Brain microvascular endothelial cell (primary cell): ENCODE measurements around the gene HESX1.

Source experiments
- DNase-seq: peaks from one replicate; pipeline ENCODE4 v3.0.0-alpha.2; 2020
- H3K27ac ChIP-seq: fragments of 250-450 bp; sonication (Bioruptor Pico); 2 replicates; pipeline ENCODE4 v1.5.1; 2020; ENCODE audit warnings: mild to moderate bottlenecking, moderate library complexity
- H3K27me3 ChIP-seq: fragments of 250-450 bp; sonication (Bioruptor Pico); replicated peaks from 2 replicates; pipeline ENCODE4 v1.5.1; 2020; ENCODE audit warnings: mild to moderate bottlenecking
- H3K36me3 ChIP-seq: fragments of 250-450 bp; sonication (Bioruptor Pico); replicated peaks from 2 replicates; pipeline ENCODE4 v1.5.1; 2020; ENCODE audit warnings: mild to moderate bottlenecking
- H3K4me3 ChIP-seq: 2 replicates; pipeline ENCODE4 v1.5.1; 2011; ENCODE audit warnings: low read depth, mild to moderate bottlenecking, control low read depth, low read length, moderate library complexity
- CTCF ChIP-seq: IDR thresholded peaks from 2 replicates; pipeline ENCODE4 v1.5.1; 2011; ENCODE audit warnings: low read depth, mild to moderate bottlenecking, moderate library complexity, low read length, control low read depth, inconsistent platforms; ENCODE audit errors: missing control alignments
- in situ Hi-C: cut with HindIII; loops from 2 replicates; pipeline ENCODE4 v1.10.0; 2017; ENCODE audit warnings: low sequenced_read_pairs, low pct_ligation_motif_present

Gene HESX1

GRCh38 chr3:57227930-57228751 is 28.4 kb upstream of the HESX1 start:
- H3K27me3 ChIP-seq, result no peaks in the 10 kb centered on the region
- TF ChIP-seq CTCF, result no peak
- H3K27ac ChIP-seq, result peak overlapping the region; percentile 85
- in situ Hi-C loops, result no loop called here
- H3K36me3 ChIP-seq, result no peaks in the 10 kb centered on the region
- peak; percentile 46 for DNase-seq
- peak overlapping the region; percentile 86 for H3K4me3 ChIP-seq

GRCh38 chr3:57227204-57227929 is 27.6 kb upstream of the HESX1 start, which contains the start of gene APPL1:
Gene APPL1 (plus strand): TSS chr3:57227729. CDS start chr3:57227884, 155 bp downstream.
- Histone ChIP-seq H3K36me3 (no peaks in the 10 kb centered on the region), H3K4me3 (peak within 1 kb of the TSS; percentile 86), H3K27me3 (no peaks in the 10 kb centered on the region), H3K27ac (peak within 1 kb of the TSS; percentile 85)
- in situ Hi-C loops, result no loop called here
- no peak for TF ChIP-seq CTCF
- DNase-seq, result peak; percentile 83

DNA sequence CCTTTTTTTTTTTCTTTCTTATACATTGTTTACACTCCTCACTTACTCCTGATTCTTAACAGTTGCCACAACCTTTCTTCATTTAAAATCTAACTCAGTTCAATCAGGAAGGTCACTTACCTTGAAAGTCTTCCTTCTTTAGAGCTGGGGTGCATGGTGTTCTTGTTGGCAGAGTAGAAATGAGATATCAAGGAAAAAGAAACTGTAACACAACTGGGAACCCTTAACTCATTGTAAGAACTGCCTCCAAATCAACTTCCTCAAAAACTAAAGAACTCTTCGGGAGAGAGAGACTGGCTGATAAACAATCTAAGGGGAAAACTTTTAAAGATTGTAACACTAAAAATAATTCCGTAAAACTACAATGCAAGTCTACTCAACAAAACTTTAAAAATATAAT is 26.4 kb upstream of the HESX1 start:
- Histone ChIP-seq H3K36me3 (no peaks in the 10 kb centered on the region), H3K27ac (no peak overlapping the region), H3K4me3 (no peak overlapping the region), H3K27me3 (no peaks in the 10 kb centered on the region)
- DNase-seq, result no peak
- TF ChIP-seq CTCF, result no peak
- in situ Hi-C loops, result no loop called here

DNA sequence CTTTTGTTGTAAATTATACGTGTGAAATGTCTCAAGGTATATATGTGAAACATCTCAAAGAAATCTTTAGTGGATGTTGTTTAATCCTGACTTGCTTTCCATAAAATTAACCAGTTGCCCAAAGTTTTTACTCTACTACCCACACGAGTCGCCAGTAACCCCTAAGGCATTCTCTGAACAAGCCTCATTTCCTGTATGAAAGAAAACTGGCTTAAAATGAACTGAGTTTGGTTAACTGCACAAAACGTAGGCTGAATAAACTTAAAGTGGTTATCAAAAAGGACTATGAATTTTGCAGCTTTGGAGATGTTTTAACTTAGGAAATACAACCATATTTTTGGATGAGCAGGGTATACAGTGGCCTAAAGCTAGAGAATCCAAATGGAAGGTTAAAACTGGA is 25.1 kb upstream of the HESX1 start:
- in situ Hi-C loops, result no loop called here
- Histone ChIP-seq H3K4me3 (no peak overlapping the region), H3K27ac (no peak overlapping the region), H3K36me3 (no peaks in the 10 kb centered on the region), H3K27me3 (no peaks in the 10 kb centered on the region)
- DNase-seq, result no peak
- TF ChIP-seq CTCF, result no peak

GRCh38 chr3:57221883-57222282 is 22.1 kb upstream of the HESX1 start:
- in situ Hi-C loops, result no loop called here
- Histone ChIP-seq H3K27ac (no peak overlapping the region), H3K27me3 (no peaks in the 10 kb centered on the region), H3K4me3 (no peak overlapping the region), H3K36me3 (no peaks in the 10 kb centered on the region)
- peak; percentile 24 for TF ChIP-seq CTCF
- DNase-seq, result no peak
